H1 (cell line): Measurements from ENCODE around the gene PPP2R1A. TPM values are rescaled to one million over a fixed set of nuclear protein-coding genes. Genes with fewer than 3 reads are reported as not detected.

Experiments
- CTCF ChIA-PET: fragments of 300-600 bp; sonication (Branson Sonifier 250); formaldehyde crosslinking; loops from one replicate; lab custom pipeline; 2021; ENCODE audit not compliant: partially characterized antibody; lab: Charles Lee
- POLR2A ChIA-PET: fragments of 300-600 bp; sonication (Branson Sonifier 250); formaldehyde crosslinking; loops from one replicate; lab custom pipeline; 2021; ENCODE audit warnings: inconsistent platforms; ENCODE audit not compliant: partially characterized antibody; lab: Charles Lee
- DNase-seq, 2 experiments: peaks; one replicate each; pipeline versions ENCODE4 v3.0.0 to v3.0.0-alpha.2; 2010 to 2022; ENCODE audit warnings: low spot score in 2 of 2, low read depth in 1 of 2, mixed read lengths in 1 of 2
- FAIRE-seq: peaks from 2 replicates; lab custom pipeline; 2011; peaks lifted over from hg19 to GRCh38; lab: Jason Lieb, UNC
- H2AFZ ChIP-seq: 2 replicates; pipeline ENCODE4 v1.8.1; 2012; ENCODE audit warnings: low read length, inconsistent platforms
- H2AK5ac ChIP-seq: 2 replicates; pipeline ENCODE4 v1.6.1; 2013; ENCODE audit warnings: low read depth, low read length
- H2BK120ac ChIP-seq: replicated peaks from 2 replicates; pipeline ENCODE3; 2013; ENCODE audit warnings: low read depth, low read length, inconsistent platforms
- H2BK12ac ChIP-seq: 2 replicates; pipeline ENCODE4 v1.6.1; 2013; ENCODE audit warnings: low read depth, low read length
- H2BK15ac ChIP-seq: 2 replicates; pipeline ENCODE4 v1.6.1; 2013; ENCODE audit warnings: low read length
- H2BK20ac ChIP-seq: 2 replicates; pipeline ENCODE4 v1.6.1; 2013; ENCODE audit warnings: low read length
- H2BK5ac ChIP-seq: 2 replicates; pipeline ENCODE4 v1.6.1; 2013; ENCODE audit warnings: low read depth, low read length
- H3K14ac ChIP-seq: 2 replicates; pipeline ENCODE4 v1.6.1; 2013; ENCODE audit warnings: inconsistent platforms; ENCODE audit not compliant: insufficient read length
- H3K18ac ChIP-seq: 2 replicates; pipeline ENCODE4 v1.6.1; 2013; ENCODE audit warnings: low read length; ENCODE audit errors: extremely low read depth
- H3K23ac ChIP-seq: 2 replicates; pipeline ENCODE4 v1.6.1; 2013; ENCODE audit warnings: inconsistent platforms; ENCODE audit not compliant: insufficient read length
- H3K23me2 ChIP-seq: 2 replicates; pipeline ENCODE4 v1.6.1; 2013; ENCODE audit warnings: low read depth, low read length
- H3K27ac ChIP-seq: 2 replicates; pipeline ENCODE4 v1.6.1; 2011; ENCODE audit warnings: low read depth, low read length, inconsistent platforms
- H3K27me3 ChIP-seq, 4 experiments: replicated peaks in 1 of 4; 1 replicate in 1 of 4; 2 replicates in 3 of 4; pipeline versions ENCODE4 v1.6.1 to v1.8.1; 2011 to 2013; ENCODE audit warnings: low read length in 3 of 4, mild to moderate bottlenecking in 3 of 4, inconsistent platforms in 2 of 4, mixed read lengths in 2 of 4, moderate library complexity in 1 of 4; ENCODE audit not compliant: control insufficient read depth in 3 of 4, insufficient read depth in 3 of 4; ENCODE audit errors: extremely low read depth in 1 of 4
- H3K36me3 ChIP-seq, 4 experiments: 2 replicates each; pipeline versions ENCODE4 v1.6.1 to v1.8.1; 2011 to 2013; ENCODE audit warnings: mild to moderate bottlenecking in 4 of 4, low read length in 3 of 4, moderate library complexity in 2 of 4, control low read depth in 1 of 4, inconsistent platforms in 1 of 4; ENCODE audit not compliant: insufficient read depth in 4 of 4, control insufficient read depth in 2 of 4
- H3K4ac ChIP-seq: replicated peaks from 2 replicates; pipeline ENCODE3; 2013; ENCODE audit warnings: low read length, low read depth, mixed read lengths, inconsistent platforms; ENCODE audit not compliant: insufficient read length
- H3K4me1 ChIP-seq, 4 experiments: replicated peaks in 1 of 4; 1 replicate in 1 of 4; 2 replicates in 3 of 4; pipeline versions ENCODE4 v1.6.1 to v1.8.1; 2011 to 2013; ENCODE audit warnings: low read length in 3 of 4, inconsistent platforms in 2 of 4, mixed read lengths in 1 of 4; ENCODE audit not compliant: insufficient read depth in 4 of 4, control insufficient read depth in 3 of 4
- H3K4me2 ChIP-seq, 2 experiments: 2 replicates each; pipeline versions ENCODE4 v1.6.1 to v1.8.1; 2011 to 2013; ENCODE audit warnings: low read depth in 2 of 2, low read length in 2 of 2, control low read depth in 1 of 2, inconsistent platforms in 1 of 2, mild to moderate bottlenecking in 1 of 2; ENCODE audit not compliant: insufficient read depth in 1 of 2
- H3K4me3 ChIP-seq, 4 experiments: fragments of 200-600, 300-600 bp in 1 of 4; sonication (generic), shearing (Covaris generic), sonication (Bioruptor Twin) in 1 of 4; 2 replicates each; pipeline versions ENCODE4 v1.5.1 to v1.8.1; 2011 to 2016; ENCODE audit warnings: low read length in 4 of 4, low read depth in 3 of 4, control low read depth in 2 of 4, inconsistent platforms in 2 of 4, mild to moderate bottlenecking in 2 of 4, mixed read lengths in 1 of 4, moderate library complexity in 1 of 4; ENCODE audit not compliant: insufficient read depth in 2 of 4; ENCODE audit errors: extremely low read depth in 1 of 4
- H3K56ac ChIP-seq: replicated peaks from 2 replicates; pipeline ENCODE3; 2013; ENCODE audit warnings: low read depth, mild to moderate bottlenecking, mixed read lengths, low read length, inconsistent platforms; ENCODE audit not compliant: insufficient read length
- H3K79me1 ChIP-seq: 2 replicates; pipeline ENCODE4 v1.6.1; 2013; ENCODE audit warnings: low read depth, low read length, control low read depth
- H3K79me2 ChIP-seq, 2 experiments: 2 replicates each; pipeline versions ENCODE4 v1.6.1 to v1.8.1; 2012 to 2013; ENCODE audit warnings: low read length in 2 of 2, mild to moderate bottlenecking in 2 of 2, inconsistent platforms in 1 of 2; ENCODE audit not compliant: insufficient read depth in 2 of 2, control insufficient read depth in 1 of 2
- H3K9ac ChIP-seq, 4 experiments: replicated peaks in 1 of 4; 1 replicate in 1 of 4; 2 replicates in 3 of 4; pipeline versions ENCODE4 v1.6.1 to v1.8.1; 2011 to 2013; ENCODE audit warnings: low read depth in 3 of 4, low read length in 3 of 4, control low read depth in 2 of 4, mild to moderate bottlenecking in 2 of 4, moderate library complexity in 2 of 4, inconsistent platforms in 1 of 4; ENCODE audit errors: extremely low read depth in 1 of 4
- H3K9me3 ChIP-seq, 2 experiments: 2 replicates each; pipeline versions ENCODE4 v1.6.1 to v1.8.1; 2012 to 2013; ENCODE audit warnings: mild to moderate bottlenecking in 2 of 2, moderate library complexity in 2 of 2, control low read depth in 1 of 2, inconsistent platforms in 1 of 2, low read depth in 1 of 2, low read length in 1 of 2, mixed read lengths in 1 of 2; ENCODE audit not compliant: insufficient read depth in 2 of 2
- H4K20me1 ChIP-seq, 2 experiments: replicated peaks in 1 of 2; 2 replicates each; pipeline versions ENCODE3 to v1.8.1; 2011 to 2013; ENCODE audit warnings: inconsistent platforms in 2 of 2, low read length in 2 of 2, mild to moderate bottlenecking in 1 of 2; ENCODE audit not compliant: insufficient read depth in 2 of 2, control insufficient read depth in 1 of 2
- H4K5ac ChIP-seq: 2 replicates; pipeline ENCODE4 v1.6.1; 2013; ENCODE audit warnings: low read length, low read depth, mixed read lengths, inconsistent platforms; ENCODE audit not compliant: insufficient read length
- H4K8ac ChIP-seq: 2 replicates; pipeline ENCODE4 v1.8.0; 2013; ENCODE audit warnings: mild to moderate bottlenecking, moderate library complexity, low read length, inconsistent platforms; ENCODE audit not compliant: insufficient read depth; ENCODE audit errors: extremely low read depth
- H4K91ac ChIP-seq: replicated peaks from 2 replicates; pipeline ENCODE3; 2013; ENCODE audit warnings: low read length, mixed read lengths, inconsistent platforms; ENCODE audit not compliant: insufficient read length
- WGBS, 2 experiments: shearing (Covaris generic) in 1 of 2; methylation state at CpG; one replicate each; pipeline versions ENCODE4 v1.1.6 to v1.1.7; 2013 to 2015; ENCODE audit warnings: low lambda C conversion rate in 2 of 2, mixed read lengths in 2 of 2, inconsistent platforms in 1 of 2, low coverage in 1 of 2, missing lambda C conversion rate in 1 of 2; ENCODE audit not compliant: insufficient replicate concordance in 2 of 2, insufficient coverage in 1 of 2, insufficient read length in 1 of 2; ENCODE audit errors: extremely low coverage in 1 of 2, missing lambda C conversion rate in 1 of 2; 5-methylcytosine and 5-hydroxymethylcytosine counted together
- polyA plus RNA-seq, 7 experiments: library from polyadenylated mRNA; depleted of rRNA in 3 of 7; stranded (reverse) in 5 of 7; unstranded in 2 of 7; fragments of >200 nt in 5 of 7; fragments of 200-250 nt in 2 of 7; gene quantifications; 1 replicate in 5 of 7; 2 replicates in 1 of 7; 4 replicates in 1 of 7; pipeline versions ENCODE4 v1.2.1 to v1.2.3, GENCODE V29; 2011 to 2013; ENCODE audit warnings: missing spikeins in 2 of 7, mixed read lengths in 2 of 7
- total RNA-seq: library from RNA; stranded (reverse); fragmentation: NEBNext Ultra II Directional; extraction: Animal tissue kit (Norgen Biotek cat#: 25700); gene quantifications from 2 replicates; pipeline ENCODE4 v1.2.1, GENCODE V29; 2021

Gene PPP2R1A
- total and polyA plus RNA-seq, 2 of the 8 experiments (the other 6 are each of a cell fraction or from before 2014, with no cell fraction given), result 380 to 382 TPM

- no peak overlapping the region for H3K27ac ChIP-seq
- H3K9me3 ChIP-seq, result no peaks in the 10 kb centered on the region
- H4K20me1 ChIP-seq, result peaks cover 2 to 11% of the 10 kb centered on the region in 2 experiments
- no peaks in the 10 kb centered on the region for H3K23me2 ChIP-seq
- H3K4me1 ChIP-seq, result no peaks in the 10 kb centered on the region
- no peak overlapping the region for H3K4ac ChIP-seq
- 84% methylated on average over 5 of the region's 5 CpGs; no CpG with 5 or more reads in 1 of the 2 experiments for WGBS, 2 experiments
- H2AK5ac ChIP-seq, result no peak overlapping the region
- FAIRE-seq, result no peak
- no peak overlapping the region for H3K18ac ChIP-seq
- ChIA-PET CTCF (interaction anchor here (1.3 kb wide), 1 partner anchor 12 kb away, joined by 4 read pairs; no protein-coding TSS in a partner anchor), POLR2A (interaction anchor here (0.6 kb wide), 1 partner anchor 25 kb away, joined by 3 read pairs; no protein-coding TSS in a partner anchor)
- no peak overlapping the region for H4K91ac ChIP-seq
- no peak overlapping the region for H4K8ac ChIP-seq
- H3K4me2 ChIP-seq, result no peak overlapping the region
- no peak overlapping the region for H2BK12ac ChIP-seq
- no peak overlapping the region for H2BK5ac ChIP-seq
- H2BK15ac ChIP-seq, result no peak overlapping the region
- no peaks in the 10 kb centered on the region; a peak in 1 of 4 replicates for H3K79me2 ChIP-seq
- no peak overlapping the region for H2BK120ac ChIP-seq
- H3K79me1 ChIP-seq, result peaks cover 5% of the 10 kb centered on the region
- no peak overlapping the region for H3K23ac ChIP-seq
- H2AFZ ChIP-seq, result no peak overlapping the region
- no peak overlapping the region for H4K5ac ChIP-seq
- H3K14ac ChIP-seq, result no peak overlapping the region
- H3K27me3 ChIP-seq, result no peaks in the 10 kb centered on the region
- no peak overlapping the region for H3K9ac ChIP-seq
- peaks cover 55 to 97% (median 90%) of the 10 kb centered on the region in 4 experiments for H3K36me3 ChIP-seq
- H3K4me3 ChIP-seq, result no peak overlapping the region
- DNase-seq, result no peak
- H3K56ac ChIP-seq, result no peak overlapping the region
- no peak overlapping the region for H2BK20ac ChIP-seq
These were observed 27.7 kb downstream of the PPP2R1A start for GRCh38 chr19:52217576-52217975.
